ENCODE results near the gene C1D.

Gene C1D

DNA sequence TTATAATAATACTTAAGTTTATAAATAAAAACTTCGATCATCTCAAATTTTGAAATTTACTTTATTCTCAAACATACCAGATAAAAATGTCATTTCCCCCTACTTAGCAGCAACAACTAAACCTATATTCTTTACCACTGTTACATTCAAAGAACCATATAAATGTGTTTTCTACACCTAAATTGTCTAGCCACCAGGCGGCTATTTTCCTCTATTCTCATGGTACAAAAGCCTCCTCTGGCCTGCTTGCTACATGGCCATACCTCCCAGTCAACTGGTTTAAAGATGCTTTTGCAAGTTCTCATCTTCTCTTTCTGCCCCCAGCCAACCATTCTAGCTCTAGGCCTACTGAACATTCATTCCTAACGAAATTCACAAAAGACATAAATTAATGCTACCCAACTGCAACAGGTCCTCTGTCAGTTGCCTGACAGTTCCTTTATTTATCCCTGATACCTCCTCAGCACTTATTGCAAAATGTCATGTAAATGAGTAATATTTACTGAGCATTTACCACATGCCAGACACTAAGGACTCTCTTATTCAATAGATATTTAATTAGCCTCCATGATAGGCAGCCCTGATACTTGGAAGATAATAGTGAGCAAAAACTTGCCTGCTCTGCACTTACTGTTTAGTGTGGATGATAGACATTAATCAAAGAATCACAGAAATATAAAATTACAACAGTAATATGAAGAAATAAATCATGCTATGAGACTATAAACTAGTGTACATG, 5.0 kb downstream of the C1D start:
- no peak for DNase-seq

DNA sequence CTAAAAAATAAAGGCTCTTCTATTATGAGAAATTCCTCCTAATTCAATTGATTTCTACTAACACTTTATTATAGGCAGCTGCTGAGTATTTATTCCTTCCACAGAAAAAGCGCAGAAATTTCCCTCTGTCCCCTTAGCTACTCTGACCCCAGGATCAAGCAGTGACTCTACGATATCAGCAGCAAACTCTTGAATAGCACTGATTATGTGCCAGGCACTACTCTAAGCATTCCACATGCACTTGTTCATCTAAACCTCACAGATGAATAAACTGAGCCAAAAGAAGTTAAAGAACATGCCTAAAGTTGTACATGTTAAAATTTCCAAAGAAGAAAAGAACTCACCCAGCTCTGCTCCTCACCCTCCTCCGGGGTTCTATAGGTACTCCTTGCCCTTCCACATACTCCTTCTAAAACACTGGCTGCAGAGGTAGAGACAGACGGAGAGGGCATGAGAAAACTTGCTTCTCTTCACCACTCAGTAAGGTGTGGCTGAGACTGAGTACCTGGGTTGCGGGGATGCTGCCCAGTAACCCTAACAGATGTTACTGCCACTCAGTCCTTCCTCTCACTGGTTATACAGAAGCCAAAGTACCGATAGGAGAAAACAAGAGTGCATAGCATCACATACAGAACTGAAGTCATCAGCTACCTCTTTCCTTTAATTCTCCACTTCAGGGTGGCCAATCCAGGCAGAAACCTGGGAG, 9.9 kb downstream of the C1D start:
- no peak for DNase-seq

DNA sequence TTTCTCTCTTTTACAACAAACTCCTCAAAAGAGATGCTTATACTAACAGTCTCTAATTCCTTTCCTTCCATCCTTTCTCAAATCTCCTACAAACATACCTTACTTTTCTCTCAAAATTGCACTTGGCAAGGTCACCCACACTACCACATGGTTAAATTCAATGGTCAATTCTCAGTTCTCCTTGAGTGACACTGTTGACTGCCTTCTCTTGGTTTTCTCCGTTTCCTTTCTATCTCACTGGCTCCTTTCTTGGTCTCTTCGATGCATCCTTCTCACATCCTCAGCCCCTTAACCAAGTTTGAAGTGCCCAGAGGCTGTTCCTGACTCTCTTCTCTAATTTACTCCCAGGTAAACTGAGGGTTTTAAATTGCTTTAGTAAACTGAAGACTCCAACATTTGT, 12.5 kb downstream of the C1D start:
- no peak for DNase-seq

DNA sequence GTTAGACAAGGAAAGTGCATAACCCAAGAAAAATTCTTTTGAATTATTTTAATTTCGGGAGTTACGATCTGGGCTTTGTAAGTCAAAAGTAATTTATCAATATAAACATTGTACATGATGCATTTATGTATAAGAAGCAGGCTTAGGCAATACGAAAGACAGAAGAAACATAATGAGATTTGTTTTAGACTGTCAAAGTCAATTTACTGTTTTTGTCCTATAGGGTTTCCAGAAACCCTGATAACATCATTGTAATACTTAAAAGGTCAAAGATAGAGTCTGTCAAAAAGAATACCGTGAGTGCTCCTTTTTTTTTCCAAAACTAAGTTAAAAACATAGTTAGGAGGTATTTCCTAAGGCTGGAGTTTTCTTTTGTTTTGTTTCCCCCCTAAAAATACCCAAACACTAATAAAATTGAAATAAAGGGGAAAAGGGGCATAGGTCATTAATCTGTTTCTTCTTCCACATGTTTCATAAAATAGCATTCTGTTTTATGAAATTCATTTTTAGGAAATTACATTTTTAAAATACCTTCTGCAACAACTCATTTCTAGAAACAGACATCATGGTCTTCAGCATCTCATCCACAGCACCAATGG, 16.1 kb downstream of the C1D start:
- DNase-seq: no peak

DNA sequence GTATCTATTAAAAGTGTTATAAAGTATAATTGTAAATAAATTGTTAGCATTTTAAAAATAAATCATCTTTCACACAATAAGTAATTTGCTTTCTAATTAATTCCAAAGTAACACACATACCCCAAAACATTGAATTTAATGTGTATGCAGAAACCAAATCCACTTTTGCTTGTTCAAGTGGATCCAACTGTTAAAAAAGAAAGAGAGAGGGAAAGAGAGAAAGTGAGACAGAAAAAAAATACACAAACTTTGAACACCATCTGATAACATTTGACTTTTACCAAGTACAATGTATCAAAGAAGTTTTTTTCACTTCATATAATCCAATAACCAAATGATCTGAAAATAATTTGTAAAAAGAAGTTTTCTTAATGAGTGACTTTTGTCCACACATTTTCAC, 16.6 kb downstream of the C1D start:
- no peak for DNase-seq

DNA sequence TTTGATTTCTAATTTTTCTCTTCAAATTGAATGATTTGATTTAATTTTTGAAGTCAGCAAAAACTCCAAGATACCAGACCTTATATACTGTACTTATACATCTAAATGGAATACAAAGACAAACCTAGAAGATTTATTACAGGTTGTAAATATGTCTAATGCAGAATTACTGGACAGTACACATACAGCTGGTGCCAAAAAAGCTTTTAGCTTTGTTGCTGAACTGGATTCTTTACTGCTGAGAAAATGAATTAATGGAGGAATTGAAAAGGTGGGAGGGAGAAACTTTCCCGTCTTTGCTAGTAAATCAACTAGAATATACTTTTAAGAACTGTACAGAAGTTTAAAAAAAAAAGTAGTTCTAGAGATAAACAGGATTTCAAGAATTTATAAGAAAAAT, 17.5 kb downstream of the C1D start:
- no peak for DNase-seq

DNA sequence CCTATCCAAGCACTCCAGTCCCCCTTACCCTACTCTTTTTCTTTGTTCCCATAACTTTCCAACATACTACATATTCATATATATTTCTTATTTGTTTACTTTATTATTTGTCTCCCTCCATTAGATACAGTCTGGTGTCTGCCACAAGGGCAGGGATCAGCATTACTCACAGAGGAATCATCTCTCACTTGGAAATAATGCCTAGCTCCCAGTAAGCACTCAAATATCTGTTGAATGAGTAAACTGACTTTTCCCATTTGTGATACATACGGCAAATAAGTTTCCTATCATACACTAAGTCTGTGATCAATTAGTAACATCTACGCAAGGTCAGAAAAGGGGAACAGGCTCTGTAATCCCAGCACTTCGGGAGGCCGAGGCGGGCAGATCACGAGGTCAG, 18.7 kb downstream of the C1D start:
- DNase-seq: no peak

DNA sequence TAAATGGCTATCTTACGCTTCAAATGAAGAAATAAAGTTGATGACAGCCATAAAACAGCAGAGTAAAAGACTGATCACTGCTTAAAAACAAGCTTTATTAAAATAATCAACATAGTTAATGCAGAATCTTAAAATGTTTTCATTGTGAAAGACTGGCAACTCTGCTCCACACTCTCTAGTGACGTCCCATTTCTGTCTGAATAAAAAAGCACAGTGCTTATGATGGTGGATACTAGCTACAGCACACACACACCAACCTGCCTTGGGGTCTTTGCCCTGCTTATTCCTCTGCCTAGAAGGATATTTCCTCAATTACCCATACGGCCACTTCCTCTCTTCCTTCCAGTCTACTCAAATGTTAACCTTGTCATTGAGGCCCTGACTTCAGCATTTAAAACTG, 19.1 kb downstream of the C1D start:
- DNase-seq: no peak

DNA sequence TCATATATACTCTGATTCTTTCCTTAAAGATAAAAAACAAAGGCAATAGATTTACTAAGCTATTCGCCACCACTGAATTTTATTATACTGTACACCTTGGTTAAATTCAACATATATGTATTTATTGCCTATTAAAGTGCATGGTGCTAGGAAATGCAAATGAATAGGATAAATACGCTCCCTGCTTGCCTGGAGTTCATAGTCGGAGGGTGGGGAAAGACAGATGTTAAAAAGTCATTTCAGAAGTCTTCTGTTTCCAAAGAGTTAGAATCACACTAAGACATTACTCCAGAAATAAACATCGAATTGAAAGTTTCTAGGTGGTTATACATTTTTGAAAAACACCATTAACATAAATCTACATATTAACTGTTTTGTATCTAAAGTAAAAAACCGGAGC, 19.8 kb downstream of the C1D start:
- no peak for DNase-seq

DNA sequence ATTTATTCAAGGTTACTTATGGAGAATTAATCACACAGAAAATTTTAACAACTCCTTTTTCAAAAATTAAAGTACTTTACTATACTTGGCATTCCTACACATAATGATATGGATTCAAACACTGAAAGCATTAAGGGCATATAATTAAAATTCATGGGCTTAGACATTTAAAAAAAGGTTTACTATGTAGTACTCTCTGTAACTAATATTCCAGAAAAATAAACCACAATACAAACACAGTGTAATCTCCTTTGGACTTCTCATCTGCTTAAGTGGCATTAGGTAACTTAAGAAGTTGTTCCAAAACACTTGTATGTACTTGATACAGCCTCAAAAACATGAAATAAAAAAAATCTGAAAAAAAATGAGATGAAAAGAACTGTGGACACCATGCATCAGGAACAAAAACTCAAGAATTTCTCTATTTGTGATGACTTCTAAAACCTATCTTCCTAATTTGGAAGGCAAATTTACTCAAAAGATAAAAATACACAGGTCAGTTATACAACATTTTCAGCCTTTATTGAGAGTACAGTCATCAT, 21.0 kb downstream of the C1D start:
- DNase-seq: no peak

DNA sequence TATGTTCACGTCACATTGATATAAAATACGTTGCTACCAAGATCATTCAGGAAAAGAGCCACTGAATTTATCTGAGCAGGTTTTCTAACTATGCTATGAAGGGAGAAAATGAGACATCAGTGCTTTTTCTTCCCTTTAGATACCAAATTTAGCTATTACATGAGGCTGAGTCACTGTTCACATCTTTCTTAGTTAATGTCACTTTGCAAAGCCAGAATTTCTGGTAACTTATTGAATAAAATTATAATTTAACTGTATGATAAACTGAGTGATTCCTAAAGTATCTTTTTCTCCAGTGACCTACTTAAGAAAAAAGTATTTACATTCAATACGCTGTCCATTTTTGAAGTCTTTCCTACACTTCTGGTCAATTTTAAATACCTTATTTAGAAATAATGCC, 22.7 kb downstream of the C1D start:
- DNase-seq: no peak

DNA sequence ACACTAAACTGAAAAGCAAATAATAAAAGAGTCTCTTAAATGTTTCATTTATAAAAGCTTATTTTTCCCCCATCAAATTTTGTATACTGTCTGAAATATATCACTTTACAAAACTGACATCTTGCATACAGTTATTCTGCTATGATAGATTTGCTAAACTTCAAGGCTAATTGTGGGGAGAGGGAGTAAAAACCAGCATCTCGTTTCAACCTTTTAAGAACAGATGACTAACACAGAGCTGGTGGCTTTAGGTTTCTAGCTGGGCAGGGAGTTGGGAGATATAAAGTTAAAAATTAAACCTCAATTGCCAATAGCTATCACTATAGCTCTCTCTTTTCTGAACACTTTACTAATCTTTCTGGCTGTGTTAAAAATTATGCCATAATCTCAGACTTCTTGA, 23.5 kb downstream of the C1D start:
- DNase-seq: no peak

DNA sequence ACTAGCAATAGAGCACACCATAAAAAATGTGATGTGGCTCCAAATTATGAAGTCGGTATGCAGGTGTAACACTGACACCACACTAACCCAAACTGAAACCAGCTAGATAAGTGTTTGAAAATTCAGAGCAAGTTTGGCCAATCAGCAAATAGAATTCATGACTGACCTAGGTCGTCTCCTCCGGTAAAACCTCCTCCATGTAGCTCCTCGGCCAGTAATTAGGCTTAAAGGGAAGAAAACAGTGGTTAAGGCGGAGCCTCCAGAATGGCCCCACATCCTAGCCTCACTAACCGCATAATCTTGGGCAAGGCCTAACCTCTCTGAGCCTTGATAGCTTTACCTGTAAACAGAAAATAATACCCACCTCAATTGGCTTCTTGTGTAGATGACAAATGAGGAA, 30.1 kb downstream of the C1D start:
- no peak for DNase-seq

DNA sequence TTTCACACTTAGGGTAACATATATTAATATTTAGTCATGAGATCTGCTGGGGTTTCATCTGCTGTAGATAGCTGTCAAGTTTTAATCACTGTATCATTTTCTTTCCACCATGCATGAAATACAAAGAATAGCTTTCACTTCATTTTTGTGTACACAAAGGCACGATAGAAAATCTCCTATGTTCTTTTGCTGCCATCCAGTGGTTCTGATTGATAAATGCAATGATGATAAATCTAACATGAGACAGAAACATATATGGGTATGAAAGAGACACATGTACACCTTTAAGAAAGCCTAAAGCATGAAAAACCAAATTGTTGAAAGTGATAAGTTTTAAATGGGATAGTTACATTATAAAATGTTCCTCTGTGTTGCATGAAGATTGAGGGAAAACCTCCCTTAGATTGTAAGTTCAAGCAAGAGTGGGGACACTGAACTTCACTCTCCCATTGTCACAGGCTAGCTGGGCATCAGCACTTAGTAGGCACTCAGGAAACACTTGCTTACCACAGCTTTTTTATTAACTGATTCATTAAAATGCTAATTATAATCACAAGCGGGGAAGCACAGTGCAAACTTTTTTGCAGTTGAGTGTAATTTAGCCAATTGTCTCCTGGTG, 31.2 kb downstream of the C1D start:
- DNase-seq: no peak

DNA sequence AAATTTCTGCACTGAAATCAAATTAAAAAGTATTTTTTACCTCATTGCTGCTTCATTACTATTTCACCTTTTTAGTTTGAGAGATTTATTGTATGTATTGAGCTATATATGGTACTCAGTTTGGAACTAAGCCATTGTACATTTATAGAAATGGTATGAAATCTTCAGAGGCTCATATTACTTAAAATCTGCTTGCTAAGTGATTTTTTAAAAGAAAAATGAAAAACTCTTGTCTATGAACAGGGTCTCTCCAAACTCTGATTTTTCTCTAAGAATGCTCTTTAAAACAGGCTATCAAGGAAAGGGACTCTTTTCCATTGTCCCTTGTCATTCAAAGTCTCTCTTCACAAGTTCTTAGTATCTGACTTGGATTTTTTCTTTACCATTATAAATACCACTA, 31.8 kb downstream of the C1D start:
- no peak for DNase-seq

DNA sequence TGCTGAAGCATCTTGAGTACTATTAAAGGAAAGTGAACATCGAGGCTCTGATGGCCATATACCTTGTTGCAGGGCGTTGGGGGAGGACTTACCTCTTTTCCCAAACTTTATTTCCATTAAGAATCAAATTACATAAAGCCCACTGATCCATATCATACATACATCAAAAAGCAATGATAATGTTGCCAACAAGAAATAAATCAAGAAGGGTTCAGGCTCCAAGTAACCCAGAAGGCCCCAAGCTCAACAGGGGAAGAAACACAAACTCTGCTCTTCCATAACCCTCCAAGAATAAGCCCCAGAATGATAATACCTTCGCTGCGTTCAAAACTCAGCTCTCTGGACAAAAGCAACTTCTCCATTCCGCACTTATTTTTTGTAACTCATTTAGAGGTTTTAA, 32.3 kb downstream of the C1D start:
- no peak for DNase-seq

DNA sequence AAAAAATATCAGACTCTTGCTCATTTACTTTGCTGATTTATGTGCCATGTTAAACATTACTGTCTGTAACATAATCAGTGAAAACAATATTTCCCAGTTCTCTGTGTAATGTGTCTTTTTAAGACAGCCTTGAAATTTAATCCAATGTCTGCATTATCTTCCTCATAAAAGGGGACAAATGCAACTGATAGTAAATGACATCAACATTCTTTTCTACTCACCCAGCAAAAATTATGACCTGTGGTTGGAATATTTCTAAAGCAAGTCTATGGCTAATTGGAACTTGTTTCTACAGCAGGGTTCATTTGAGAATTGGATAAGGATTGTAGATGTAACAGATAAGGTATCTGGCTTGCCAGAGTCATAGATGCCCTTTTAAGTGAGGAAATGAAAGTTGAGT, 34.8 kb downstream of the C1D start:
- no peak for DNase-seq

DNA sequence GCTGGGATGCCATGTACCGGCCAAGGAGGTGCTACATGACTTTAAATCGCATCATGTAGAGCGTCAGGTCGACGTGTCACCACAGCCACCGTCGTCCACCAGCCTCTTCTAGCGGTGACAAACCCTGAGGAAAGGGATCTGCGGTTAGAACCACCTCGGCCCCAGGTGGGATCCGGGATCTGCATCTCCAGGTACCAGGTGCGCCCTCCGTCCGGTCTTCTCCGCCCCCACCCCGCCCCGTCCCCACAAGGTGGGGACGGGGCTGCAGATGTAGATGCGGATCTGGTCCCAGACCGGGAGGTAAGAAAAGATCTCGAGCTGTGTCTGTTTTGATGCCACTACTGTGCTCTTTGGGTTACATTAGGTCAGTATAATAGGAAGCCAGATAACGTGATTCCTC, 38.4 kb downstream of the C1D start:
- no peak for DNase-seq

DNA sequence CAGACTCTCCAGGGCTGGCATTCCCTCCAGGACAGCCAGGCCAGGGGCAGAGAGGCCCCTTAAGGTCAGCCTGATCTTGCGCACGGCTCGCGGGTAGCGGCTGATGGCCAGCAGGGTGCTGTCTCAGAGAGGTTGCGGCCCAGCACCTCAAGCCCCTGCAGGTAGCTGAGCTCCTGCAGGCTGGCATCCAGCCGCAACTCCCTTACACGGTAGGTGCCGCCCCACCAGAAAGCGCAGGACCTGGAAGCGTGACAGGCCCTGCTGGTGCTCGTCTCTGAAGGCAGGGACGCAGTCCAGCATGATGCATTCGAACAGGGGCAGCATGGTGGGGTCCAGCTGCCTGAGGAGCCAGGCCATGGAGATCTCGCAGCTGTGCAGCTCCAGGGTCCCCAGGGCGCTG, 38.9 kb downstream of the C1D start:
- DNase-seq: no peak

DNA sequence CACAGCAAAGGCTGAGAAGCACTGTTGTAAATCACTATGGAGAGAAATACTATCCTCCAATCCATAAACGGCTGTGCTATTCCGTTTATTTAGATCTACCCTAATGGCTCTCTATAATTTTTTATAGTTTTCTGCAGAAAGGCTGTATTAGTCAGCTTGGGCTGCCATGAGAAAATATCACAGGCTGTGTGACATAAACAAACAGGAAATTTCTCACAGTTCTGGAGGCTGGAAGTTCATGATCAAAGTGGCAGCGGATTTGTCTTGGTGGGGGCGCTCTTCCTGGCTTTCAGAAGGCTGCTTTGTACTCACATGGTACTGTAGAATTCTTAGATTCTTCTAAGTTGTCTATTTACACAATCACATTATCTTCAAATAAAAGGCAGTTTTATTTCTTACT, 44.1 kb downstream of the C1D start:
- DNase-seq: no peak

DNA sequence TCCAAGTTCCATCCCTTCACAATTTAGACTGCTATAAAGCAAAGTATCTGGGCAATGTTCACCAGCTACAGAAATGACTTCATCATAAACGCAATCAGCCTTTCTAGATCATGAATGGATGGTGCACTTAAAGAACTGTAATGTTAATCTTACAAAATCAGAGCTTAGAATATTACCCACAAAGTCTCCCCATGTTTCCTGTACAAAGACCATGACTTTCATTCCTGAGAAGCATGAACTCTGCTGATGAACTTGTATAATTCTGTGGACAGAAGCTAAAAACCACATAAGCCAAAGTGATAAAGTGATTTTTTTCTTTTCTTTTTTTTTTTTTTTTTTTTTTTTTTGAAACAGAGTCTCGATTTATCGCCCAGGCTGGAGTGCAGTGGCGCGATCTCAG, 53.3 kb downstream of the C1D start:
- DNase-seq: no peak

DNA sequence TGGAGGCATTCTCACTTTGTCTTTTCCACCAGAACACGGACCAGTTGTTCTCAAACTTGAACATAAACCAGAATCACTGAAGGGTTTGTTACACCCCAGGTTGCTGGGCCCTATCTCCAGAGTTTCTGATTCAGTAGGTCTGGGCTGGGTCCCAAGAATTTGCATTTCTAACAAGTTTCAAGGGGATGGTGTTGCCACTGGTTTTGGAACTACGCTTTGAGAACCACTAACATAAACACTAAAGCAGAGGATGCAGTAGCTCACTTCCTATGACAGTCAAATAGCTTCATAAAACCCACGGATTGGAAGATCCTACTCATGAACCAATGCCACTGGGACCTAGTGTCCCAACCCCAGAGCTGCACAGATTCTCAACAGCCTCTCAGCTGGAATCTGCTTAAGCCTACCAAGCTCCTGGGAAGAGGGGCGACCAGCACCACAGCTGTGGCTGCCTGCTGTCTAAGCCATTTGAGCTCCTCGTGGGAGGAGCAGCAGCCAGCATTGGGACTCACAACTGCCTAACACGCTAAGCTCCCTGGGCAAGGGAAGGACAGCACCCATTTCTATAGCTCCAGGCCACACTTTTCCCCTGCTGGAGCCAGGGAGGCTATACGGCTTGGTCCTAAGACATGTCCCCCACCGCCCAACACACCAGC, 62.5 kb downstream of the C1D start:
- no peak for DNase-seq

DNA sequence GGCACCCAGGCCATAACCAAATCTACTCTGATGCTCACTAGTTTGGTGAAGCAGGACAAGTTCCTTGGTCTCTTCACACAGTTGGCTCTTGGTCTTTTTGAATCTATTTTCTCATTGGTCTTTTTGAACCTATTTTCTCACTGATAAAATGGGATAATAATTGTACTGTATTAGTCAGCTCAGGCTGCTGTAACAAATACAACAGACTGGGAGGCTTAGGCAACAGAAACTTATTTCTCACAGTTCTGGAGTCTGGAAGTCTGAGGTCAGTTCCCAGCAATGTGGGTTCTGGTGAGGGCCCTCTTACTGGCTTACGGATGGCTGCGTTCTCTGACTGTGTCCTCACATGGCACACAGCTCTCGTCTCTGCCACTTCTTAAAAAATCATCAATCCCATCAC, 63.5 kb downstream of the C1D start:
- DNase-seq: no peak
